Anterior cingulate cortex (tissue), 58 donors: ENCODE measurements around the gene ACSL6.

Experiments
- DNase-seq, 58 donors: peaks; one replicate each; lab custom pipeline; 2025; lab: John Stamatoyannopoulos, UW

ACSL6 gene

DNA sequence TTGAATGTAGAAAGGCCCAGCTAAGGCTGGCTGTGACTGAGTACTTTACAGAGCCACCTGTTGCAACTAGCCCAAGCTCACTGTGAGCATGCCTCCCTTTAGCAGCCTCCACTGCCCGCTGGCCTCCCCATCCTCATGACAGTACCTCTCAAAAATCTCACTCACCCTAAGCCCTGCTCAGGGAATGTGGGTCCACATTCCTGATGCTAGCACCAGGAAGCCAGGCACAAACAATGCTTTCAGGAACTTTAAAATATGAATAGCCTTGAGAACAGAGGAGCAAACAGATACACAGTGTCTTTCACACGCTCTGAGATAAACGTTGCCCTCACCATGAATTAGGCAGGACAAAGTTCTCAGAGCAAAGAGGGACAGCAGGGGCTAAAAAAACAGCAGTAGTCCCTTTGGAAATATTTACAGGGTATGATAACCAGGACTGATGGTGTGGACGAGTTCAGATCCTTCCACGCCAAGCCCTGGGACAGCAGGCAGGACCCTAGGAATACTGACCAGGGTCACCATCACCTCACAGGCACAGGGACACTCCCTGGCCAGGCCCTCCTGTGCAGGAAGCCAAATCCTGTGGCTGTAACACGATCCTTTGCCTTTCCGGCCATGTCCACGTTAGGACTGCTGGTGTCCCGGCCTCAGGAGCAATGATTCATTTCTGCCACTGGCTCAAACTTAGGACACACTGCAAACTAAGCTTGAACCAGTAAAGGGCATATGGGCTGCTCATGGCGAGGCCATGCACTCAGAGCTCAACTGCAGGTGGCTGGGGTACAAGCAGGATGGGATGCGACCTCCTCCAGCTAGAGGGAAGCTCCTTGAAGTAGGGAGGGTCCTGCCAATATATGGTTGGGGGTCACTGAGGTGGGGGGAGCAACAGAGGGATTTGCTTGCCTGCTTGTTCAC lies 9.6 kb downstream of the ACSL6 start:
- DNase-seq = no peak

DNA sequence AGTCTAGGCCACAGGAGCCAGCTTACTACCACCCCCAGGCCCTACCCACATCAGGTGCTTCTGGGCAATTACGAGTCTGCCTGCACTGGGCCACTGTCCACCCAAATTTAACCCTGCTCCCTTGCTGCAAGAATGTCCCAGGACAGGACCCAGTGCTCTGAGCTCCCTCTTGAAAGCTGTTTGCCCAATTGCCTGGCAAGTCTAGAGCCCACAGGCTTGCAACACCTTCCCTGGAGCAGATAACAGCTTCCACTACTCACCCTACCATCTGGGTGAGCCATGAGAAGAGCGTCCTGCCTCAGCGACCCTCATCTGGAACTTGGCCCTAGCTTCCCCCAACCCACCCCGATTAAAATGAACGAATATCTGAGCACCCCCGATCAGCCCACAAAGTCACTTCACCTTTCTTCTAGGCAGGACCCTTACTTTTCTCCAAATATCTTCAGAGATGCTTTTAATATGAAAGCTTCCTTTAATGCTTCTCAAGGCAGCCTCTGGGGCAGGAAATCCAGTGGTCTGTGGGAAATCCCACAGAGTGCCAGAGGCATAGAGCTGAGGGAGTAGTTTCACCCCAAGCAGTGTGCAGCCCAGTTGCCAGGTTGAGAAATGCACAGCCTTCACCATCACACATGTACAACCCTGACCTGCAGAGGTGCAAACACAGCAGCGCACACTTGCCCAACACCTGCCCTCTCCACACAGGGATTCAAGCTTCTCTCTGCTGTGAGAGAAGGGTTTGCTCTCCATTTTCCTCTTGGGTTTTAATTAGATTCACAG lies 10.6 kb downstream of the ACSL6 start:
- no peak for DNase-seq

DNA sequence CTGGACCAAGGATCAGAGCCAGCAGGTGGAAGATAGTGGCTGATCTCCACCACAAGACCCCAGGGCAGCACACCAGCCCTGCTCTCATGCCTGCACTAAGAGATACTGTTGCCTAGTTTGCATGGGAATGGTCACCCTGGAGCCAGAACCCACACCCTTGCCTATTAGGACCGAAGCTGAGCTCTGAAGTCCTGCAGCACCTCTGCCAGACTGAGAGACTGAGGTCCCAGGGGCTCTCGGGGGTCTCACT lies 11.3 kb downstream of the ACSL6 start:
- DNase-seq = no peak

- peak in 39 of 58 donors; percentile 14 to 83 (median 47) for DNase-seq
Observed at GRCh38 chr5:131999441-132000240, 11.8 kb downstream of the ACSL6 start.

GRCh38 chr5:131999041-131999440 lies 12.4 kb downstream of the ACSL6 start:
- DNase-seq = no peak

GRCh38 chr5:131998431-131999040 lies 12.9 kb downstream of the ACSL6 start:
- DNase-seq = peak in 2 of 58 donors; percentile 46 to 48

DNA sequence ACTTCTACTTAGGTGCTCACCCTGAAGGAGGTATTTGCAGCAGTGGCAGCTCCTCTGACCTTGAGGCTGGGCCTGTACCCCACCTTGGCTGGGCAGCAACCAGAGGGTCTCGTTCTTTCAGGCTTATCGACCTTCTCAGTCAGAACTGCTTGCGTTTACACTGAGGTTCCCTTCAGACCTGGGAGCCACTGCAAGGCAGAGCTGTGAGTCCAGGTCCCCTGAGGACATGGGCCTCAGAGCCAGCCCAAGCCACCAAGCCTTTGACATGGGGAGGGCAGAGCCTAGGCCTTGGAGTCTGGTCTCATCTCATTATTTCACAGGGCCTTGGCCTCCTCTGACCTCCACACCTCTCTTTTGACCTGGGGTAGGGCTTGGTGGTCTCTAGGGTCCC lies 13.7 kb downstream of the ACSL6 start:
- no peak for DNase-seq

DNA sequence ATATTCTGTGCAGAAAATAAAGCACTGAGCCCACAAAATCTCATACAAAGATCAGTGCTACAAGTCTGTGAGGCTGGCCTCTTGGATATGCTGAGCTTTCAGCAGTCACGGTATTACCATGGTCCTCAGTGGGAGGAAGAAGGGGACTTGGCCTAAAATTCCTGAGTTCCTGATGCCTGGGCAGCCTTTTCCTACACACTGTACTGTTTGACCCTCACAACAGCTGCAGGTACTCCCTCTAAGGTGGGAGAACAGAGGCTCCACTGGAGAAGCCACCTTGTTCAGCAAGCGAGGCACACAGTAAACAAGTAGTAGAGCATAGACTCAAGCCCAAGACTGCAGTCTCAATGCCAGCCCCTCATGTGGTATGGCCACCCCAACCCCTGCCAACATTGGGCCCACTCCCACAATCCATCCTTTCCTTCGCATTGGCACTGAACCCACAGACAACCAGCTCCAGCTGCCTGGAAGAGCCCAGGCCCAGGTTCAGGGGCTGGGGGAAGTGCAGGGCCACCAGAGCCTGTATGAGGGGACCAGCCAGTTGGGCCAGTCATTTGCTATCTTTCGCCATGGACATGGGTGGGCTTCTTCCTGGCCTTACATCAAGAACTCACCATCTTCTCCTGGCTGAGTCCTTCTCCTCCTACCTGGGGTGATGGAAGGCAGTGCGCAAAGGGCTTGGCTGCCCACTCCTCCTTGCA lies 14.3 kb downstream of the ACSL6 start:
- no peak for DNase-seq

GRCh38 chr5:131996210-131997025 lies 15.0 kb downstream of the ACSL6 start:
- no peak for DNase-seq

DNA sequence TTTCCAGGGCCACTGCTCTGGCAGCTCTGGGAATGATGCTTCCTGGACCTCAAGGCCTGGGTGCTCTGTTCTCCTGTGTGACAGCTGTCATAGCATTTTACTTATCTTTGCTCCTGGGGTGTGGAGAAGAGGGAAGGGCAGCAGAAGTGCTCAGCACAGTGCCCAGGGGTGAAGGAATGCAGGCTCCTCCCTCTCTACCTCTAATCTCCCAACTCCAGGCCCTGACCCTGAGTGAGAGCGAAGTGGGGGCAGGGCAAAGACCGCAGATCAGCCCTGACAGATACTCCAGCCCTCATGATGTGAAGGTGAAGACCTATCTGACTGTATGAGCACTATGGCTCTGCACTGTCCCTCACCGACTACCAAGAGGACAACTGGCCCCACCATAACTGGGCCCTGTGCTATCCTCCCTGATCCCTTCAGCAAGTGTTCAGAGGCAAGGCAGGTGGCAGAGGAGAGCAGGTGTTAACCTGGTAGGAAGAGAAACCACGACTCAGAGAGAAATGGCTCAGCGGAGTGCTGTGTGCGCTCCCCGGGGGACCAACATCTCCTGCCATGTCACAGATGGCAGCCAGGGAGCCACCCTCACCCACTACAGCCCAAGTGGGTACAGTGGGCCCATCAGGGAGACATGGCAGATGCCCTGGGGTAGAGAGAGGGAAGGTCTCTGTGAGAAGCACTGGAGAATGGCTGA lies 16.8 kb downstream of the ACSL6 start:
- no peak for DNase-seq

DNA sequence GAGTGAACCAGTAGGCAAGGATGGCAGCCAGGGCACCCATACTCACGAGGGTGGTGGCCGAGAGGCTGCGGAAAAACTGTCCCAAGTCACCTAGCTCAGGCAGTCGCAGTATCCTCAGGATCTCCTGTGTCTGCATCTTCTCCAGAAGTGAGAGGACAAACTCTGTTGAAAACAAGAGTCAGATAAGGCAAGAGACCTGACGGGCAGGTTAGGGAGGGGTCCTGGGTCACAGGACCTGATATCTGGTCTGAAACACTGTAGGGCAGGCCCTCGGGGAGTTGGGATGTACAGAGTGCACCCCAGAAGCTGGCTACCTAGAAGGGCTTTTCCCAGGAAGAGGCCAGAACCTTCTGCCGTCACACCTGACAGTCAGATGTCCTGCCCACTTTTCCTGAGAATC lies 17.4 kb downstream of the ACSL6 start:
- no peak for DNase-seq

GRCh38 chr5:131993676-131994075 lies 17.8 kb downstream of the ACSL6 start:
- no peak for DNase-seq

GRCh38 chr5:131992370-131992769 lies 19.1 kb downstream of the ACSL6 start:
- no peak for DNase-seq

- no peak for DNase-seq
Observed at GRCh38 chr5:131991593-131992324, 19.7 kb downstream of the ACSL6 start.

- no peak for DNase-seq
Observed at GRCh38 chr5:131990716-131991115, 20.7 kb downstream of the ACSL6 start.

GRCh38 chr5:131988601-131989000 lies 22.9 kb downstream of the ACSL6 start:
- no peak for DNase-seq

DNA sequence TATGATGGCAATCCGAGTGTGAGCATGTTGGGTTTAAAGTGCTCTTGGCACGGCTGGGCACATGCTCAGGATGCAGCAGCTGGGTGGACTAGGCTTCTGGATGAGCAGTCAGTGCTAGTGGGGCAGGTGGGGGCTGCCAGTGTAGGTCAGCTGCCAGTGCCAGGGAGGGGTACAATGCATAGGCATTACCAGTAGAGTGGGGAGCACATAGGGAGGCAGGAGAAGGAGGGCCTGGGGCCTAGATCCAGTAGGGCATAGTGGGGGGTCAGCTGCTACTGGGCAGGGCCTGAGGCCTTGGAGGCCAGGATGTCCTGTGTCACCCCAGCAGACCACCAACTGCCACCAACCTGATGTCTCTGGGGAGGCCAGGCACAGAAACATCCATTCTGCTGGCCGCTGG lies 24.2 kb downstream of the ACSL6 start:
- no peak for DNase-seq
